Inferior parietal cortex (tissue), 1 donor: ENCODE measurements around the gene IFIT2.
"Not testable (repeated sequence)": the region's sequence is repeated elsewhere in the genome, so short reads cannot be mapped to it uniquely, and the experiment has no call there.

Experiments used
- DNase-seq: peaks from one replicate; pipeline ENCODE4 v3.0.0-alpha.2; 2016; ENCODE audit errors: extremely low spot score

IFIT2 gene, protein sequence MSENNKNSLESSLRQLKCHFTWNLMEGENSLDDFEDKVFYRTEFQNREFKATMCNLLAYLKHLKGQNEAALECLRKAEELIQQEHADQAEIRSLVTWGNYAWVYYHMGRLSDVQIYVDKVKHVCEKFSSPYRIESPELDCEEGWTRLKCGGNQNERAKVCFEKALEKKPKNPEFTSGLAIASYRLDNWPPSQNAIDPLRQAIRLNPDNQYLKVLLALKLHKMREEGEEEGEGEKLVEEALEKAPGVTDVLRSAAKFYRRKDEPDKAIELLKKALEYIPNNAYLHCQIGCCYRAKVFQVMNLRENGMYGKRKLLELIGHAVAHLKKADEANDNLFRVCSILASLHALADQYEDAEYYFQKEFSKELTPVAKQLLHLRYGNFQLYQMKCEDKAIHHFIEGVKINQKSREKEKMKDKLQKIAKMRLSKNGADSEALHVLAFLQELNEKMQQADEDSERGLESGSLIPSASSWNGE

DNA sequence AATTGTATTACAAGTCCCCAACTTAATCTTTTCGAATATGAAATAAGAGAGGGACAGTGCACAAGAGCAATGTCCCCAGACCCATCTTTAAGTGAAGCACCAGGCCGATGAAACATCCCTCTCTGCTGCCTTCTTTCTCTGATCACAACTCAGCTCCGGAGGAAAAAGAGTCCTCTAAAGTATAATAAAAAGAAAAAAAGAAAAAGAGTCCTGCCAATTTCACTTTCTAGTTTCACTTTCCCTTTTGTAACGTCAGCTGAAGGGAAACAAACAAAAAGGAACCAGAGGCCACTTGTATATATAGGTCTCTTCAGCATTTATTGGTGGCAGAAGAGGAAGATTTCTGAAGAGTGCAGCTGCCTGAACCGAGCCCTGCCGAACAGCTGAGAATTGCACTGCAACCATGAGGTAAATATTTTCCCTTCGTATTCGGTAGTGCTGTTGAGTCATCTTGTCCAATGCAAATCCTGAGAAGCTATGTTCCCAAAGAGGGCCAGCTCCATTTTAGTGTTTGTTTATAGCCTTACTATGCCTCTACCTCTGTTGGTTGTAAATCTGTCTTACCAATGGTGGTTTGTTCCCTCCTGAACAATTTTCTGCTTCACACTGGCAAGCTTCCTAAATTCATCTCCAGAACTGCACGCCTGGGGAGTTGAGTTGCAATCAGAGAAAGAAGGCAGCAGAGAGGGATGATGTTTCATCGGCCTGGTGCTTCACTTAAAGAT, at the start of gene IFIT2:
Gene IFIT2 (plus strand): TSS at position 326 of the 725 bp plus-strand sequence. CDS start 78 bp downstream, at position 404.
- peak; percentile 76 for DNase-seq

DNA sequence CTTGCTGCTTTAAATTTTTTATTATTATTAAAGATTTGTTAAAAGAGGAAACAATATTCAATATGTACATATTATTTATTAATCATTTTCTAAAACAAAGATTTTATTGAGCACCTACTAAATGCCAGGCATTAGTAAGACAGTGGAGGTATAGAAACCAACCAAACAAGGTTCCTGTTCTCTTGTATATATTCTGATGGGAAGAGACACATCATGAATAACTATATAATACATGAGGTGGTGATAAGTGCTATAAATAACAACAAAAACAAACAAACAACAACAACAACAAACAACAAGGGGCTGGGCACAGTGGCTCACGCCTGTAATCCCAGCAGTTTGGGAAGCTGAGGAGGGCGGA, 49.6 kb upstream of the IFIT2 start:
- no peak for DNase-seq

DNA sequence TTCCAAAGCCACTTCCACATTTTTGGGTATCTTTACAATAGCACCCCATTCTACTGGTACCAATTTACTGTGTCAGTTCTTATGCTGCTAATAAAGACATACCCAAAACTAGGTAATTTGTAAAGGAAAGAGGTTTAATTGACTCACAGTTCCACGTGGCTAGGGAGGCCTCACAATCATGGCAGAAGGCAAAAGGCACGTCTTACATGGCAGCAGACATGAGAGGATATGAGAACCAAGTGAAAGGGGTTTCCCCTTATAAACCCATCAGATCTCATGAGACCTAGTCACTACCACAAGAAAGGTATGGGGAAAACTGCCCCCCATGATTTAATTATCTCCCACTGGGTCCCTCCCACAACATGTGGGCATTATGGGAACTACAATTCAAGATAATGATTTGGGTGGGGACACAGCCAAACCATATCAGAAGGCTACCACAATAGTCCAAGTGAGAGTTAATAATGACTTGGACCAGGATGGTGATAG, 46.7 kb upstream of the IFIT2 start:
- DNase-seq = not testable (repeated sequence)

DNA sequence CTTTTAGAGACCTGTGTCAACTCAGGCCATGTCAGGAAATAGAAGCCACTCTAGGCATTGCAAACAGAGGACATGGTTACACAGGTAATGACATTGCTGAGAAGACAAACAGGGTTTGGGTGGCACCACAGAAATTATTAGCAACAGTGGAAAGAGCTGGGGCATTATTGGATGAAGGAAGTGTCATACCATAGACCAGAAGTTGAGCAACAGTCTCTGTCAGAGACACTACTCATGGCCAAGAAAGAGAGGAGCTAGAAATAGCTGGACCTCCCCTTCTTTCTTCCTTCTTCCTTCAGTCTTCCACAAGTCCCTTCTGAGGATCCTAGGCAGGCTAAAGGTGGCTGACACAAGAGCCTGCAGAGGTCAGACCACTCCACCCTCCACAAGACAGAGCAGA, 46.1 kb upstream of the IFIT2 start:
- DNase-seq = no peak

DNA sequence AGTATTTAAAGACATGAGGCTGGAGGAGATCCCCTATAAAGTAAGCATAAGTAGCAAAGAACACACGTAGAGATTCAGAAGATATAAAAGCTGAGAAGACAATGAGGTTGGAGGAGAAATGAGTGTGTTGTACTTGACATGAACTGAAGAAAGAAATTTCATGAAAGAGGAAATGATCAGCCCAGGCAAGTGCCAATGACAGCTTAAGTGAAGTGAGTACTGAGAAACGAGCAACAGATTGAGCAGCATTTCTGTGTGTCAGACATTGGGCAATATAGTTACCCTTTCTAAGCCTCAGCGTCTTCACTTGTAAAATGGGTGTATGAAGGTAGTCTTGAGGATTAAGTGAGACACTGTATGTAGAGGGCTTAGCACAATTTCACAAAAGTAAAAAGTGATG, 45.5 kb upstream of the IFIT2 start:
- no peak for DNase-seq

DNA sequence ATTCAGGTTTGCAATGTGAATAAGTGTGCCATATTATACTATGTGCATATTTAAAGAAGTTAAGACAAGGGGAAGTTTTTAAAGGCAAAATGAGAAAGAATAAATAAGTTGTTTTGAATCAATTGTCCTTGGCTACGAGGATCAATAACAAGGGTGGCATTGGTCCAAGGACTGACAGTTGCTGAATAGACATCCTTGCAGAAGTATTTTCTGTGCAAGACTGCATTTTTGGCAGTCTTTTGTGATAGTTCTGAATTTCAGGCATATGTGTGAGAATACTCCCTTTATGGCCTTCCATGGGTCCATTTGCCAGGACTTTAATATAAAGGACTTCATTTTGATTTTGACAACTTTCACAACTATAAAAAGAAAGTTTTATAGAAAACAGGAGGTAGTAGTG, 44.9 kb upstream of the IFIT2 start:
- DNase-seq = no peak

DNA sequence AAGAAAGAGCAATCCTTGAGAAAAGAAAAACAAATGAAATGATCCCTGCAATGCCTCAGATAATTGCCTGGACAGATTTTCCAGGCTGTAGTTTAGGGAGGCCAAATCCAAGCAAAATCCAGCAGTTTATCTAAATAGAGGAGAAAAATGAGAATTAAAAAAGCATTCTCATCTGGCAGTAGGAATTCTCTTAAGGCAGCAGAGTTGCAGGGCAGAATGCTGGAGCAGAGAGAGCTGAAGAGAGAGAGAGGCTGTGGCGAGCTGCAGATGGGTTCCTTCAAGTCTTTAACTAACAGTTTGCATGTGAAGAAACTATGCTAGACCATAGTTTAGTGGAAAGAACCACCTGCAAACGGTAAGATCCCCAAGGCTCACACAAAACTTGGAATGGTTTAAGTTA, 44.3 kb upstream of the IFIT2 start:
- no peak for DNase-seq

DNA sequence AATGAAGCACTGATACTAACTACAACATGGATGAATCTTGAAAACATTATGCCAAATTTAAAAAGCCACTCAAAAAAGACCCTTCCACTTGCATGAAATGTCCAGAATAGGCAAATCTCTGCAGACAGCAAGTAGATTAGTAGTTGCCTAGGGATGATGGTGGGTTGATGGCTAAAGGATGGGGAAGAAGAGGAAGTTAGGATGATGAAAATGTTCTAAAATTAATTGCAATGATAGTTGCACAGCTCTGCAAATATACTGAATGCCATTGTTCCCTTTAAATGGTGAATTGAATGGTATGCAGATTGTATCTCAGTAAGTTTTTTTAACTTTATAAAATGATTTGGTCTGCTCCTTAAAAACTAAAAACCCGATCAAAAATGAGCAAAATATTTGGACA, 43.0 kb upstream of the IFIT2 start:
- DNase-seq = no peak

DNA sequence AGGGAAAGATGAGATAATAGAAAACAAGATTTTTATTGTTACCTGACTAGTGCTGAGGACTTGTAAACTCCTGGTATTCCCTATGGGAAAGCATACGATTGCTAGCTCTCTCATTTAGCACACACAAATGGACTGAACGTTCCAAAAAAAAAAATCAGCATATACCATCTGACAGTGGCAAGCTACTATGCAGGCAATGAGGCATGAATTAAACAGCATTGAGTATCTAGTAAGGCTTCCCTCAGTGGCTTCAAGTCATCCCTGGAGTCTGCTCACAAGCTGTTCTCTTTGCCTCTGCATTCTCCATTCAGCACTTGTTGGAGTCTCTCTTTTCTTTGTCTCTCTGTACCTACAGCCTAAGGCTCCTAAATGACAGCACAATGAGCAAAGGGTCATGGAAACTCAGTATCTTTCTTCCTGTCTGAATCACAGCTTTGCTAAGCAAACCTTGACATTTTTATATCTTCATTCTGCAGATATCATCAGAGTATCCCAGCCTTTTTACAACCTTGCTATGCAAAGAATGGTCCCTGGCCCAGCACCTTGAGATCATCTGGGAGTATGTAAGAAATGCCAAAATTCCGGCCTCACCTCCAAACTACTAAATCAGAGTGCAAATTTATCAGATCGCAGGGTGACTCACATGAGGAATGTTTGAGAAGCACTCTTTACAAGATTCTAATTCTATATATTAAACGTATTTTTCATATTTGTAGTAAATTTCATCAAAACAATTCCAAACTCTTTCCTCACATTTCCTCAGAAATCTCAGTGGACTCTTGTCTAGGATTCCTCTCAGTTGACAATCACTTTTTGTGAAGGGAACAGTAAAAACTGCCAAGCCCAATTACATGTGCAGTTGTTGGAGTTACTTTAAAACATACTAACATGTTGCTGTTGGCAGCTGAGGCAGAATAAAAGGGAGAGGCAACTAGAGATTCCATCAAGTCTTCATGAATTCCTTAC, 39.5 kb upstream of the IFIT2 start:
- DNase-seq = no peak

DNA sequence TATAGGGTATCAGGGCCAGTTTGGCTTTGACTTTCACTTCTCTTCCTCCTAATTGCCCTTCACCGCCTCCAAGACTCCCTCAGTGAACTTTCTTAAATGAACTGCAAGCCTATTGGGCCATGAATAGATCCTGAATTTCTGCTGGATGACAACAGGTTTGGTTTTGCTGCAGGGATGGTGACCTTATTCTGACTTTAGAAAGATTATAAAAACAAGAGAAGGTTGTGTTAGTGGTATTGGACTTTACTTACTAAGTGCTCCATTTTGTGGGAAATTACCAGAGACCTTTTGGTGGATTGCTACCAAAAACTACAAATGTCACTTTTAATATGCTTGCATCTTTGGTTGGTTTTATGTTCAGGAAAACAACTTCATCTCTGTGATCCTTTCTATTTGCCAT, 38.8 kb upstream of the IFIT2 start:
- DNase-seq = no peak

DNA sequence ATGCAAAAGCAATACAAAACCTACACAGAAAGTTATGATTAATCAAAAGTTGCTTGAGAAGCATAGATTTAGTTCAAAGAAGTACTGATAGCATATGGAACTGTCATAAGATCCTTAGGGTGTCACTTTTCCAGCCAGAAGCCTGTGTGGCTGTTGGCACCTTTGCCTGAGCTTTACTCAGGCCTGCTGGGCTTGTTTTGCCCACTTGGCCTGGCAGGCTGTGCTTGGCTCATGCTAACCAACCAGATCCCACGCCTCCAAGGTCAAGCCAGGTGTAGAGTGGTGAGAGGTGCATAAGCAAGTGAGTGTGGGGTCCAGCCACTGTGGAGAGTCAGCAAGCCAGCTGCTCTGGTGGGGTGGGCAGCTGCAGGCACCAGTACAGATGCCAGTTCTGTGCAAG, 38.3 kb upstream of the IFIT2 start:
- peak; percentile 2 for DNase-seq

DNA sequence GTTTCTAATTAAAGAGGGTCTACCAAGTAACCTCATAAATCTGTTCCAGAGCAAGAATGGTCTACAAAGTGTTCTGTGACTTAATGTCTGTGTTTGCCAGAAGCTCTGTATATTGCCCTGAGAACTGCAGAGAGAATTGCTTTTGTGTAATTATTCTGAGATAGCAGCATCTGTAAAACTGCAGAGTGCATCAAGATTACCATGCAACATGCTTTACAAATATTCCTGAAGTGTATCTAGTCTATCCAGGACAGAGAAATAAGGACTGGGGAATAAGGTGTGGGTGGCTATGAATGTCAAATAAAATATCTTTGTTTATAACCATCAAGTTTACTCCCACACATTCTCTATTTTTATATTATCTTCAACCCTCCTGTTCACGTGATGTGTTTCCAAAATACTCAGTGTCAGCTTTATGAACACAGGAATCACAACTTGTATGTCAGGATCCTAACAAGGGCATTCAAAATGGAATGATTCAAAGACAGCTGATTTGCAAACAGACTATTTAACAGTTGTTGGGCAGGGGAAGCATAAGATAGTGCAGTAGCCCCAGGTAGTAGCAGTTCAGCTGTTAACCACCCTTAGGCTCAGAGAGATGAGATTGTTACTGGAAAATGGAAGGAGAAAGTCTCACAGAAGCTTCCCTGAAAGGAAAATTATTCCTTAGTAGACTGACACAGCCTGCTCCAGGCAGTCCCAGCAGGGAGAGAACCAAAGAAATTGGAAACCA, 35.0 kb upstream of the IFIT2 start:
- DNase-seq = no peak

DNA sequence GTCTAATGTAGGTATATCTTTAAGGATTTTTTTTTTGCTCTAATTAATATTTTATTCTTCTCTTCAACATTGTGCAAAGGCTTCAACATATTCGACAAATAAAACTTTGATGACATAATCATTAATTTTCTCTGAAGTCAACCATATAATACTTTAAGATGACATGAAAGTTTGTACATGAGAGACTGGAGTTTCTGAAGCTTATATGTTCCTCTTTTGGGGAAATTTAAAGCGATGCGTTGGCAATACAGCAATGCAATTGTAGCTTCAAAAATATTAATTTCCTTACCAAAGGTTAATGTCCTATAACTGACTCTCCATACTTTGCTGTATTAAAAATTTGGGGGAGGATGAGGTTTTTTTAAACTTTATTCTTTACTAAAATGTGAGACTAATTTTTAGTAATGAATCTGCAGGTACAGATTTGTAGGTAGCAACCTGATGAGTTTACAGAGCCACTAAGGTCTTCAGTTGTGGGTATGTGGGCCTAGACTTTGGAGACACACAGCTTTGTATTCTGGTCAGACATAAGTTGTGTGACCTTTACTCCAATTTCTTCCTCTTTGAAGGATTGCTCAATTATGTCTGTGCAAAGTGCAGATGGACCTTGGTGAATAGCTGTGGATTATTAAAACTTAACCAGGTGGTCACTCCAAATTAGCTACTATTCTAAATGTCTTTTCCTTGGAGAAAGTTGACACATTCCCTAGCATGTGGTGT, 32.3 kb upstream of the IFIT2 start:
- no peak for DNase-seq

DNA sequence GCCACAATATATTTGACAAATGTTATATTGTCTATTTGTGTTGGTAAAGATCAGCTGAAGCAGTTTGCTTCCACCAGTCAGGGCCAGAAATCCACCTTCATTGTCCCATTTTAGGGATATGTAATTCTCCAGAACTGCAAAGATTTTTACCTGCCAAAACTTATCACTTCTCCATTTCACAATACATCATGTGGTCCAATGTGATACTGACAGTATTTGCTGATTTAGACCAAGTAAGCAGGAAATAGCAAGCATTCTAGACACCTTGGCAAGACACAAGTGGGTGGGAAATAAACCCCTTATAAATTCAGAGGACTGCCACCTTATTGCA, 31.7 kb upstream of the IFIT2 start:
- no peak for DNase-seq

DNA sequence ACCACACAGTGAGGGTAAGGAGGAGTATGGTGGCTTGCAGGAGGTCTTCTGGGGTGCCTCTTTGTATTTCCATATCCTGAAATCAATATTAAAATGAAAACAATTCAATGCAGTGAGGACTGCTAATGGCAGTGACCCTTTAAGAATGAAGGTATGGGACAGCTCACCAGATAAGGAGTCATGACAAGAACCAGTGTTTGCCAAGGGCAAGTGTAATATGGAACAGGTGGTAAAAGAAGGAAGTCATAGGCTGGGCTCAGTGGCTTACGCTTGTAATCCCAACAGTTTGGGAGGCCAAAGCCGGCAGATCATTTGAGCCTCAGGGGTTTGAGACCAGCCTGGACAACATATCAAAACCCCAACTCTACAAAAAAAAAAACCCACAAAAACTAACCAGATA, 30.3 kb upstream of the IFIT2 start:
- no peak for DNase-seq

DNA sequence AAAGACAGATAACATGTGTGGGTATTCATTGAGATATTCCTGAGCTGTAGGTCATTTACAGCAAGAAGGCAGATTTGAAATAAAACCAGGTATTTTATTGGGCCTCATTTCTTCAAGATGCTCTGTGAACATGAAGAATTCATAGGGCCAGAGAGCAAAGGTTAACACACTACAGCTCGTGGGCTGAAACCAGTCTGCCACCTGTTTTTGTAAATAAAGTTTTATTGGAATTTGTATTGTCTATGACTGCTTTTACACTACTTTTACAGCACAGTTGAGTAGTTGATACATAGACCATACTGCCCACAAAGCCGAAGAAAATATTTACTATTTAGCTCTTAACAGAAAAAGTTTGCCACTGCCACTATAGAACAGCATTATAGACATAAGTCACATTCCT, 28.2 kb upstream of the IFIT2 start:
- DNase-seq = no peak

DNA sequence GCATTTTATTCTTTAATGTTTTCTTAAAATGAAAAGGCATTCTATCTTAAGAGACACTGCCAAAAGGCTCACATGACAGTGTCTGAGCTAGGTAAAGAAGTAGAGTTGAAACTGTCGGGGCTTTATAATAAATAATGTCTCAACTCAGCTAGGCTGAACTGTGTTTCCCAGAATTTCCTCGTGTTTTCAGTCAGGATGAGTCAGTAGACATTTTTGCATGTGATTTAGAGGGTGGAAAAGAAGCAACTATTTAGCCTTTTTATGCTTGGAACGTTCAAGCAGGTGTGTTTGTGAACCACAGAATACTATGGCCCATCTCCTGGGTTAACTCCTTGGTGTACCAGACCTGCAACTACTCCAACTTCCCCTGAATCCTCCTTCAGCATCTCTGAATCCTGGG, 26.9 kb upstream of the IFIT2 start:
- DNase-seq = no peak

DNA sequence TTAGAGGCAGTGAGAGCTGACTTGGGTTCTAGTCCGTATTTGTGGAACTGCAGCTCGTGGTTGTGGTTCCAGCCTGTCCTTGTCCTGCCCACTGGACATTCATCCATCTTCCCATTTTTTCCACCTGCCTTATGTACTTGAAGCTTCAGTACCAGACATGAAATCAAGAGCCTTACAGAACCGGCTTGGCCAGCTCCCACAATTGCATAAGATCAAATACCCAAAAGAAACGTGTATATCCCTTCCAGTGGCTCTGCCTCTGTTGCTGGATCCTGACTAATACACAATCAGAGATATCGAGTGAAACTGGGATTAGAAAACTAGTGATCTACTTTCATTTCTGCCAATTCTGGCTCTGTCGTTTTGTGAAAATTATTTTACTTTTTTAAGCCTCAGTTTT, 26.5 kb upstream of the IFIT2 start:
- peak; percentile 9 for DNase-seq

DNA sequence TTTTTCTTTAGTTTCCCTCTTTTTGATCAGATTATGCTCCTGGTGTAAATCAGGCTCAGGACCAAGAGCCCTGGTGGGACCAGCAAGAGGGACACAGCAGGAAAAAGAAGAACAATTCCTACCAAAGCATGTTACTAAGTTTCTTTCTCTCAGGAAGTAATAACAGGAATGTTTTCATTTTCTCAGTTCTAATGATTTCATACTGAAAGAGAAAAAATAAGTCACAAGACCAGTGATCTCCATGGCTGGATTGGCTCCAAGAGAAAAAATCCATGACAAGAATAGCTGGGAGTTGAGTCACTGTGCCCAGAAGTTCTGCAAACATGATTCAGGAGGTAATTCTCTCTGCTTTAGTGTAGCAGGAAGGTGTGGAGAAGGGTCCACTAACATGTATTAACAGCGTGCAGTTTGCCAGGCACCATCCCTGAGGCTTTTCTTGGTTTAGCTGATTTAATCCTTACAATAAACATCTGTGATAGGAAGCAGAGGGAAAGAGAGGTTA, 23.8 kb upstream of the IFIT2 start:
- peak; percentile 80 for DNase-seq

DNA sequence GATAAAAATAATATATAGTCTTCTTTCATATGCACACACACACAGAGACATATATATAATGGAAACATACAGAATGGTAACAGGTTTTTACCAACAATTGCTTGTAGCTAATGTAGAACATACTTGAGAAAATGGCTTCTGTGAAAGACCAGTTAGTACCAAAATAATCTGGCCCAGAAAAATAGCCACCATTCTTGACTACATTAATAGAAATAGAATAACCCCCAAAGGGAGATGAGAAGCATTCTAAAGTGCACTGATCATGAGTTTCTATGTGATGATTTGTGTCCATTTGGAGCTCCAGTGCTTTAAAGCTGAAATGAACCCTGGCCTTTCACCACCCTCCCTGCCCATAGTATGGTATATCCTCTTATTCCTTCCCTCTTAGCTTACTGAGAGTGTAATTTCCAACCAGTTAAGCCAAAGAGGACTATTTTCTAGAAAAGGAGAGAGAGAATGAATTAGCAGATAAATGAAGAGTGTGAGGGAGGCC, 22.9 kb upstream of the IFIT2 start:
- DNase-seq = peak; percentile 14
